PFSK-1 (cell line): Measurements from ENCODE around the gene BCL2L1.

Source experiments
- POLR2AphosphoS5 ChIP-seq: IDR thresholded peaks from 2 replicates; pipeline ENCODE4 v1.6.1; 2012; ENCODE audit warnings: low read depth, mild to moderate bottlenecking, control low read depth, low read length, moderate library complexity
- TF ChIP-seq, protein P1 (sequence below), 2 experiments: IDR thresholded peaks; 2 replicates each; pipeline versions ENCODE4 v1.6.1 to v1.8.0; 2011 to 2012; ENCODE audit warnings: low read depth in 2 of 2, low read length in 2 of 2, control low read depth in 1 of 2, inconsistent platforms in 1 of 2, mild to moderate bottlenecking in 1 of 2, moderate library complexity in 1 of 2; ENCODE audit not compliant: insufficient read depth in 1 of 2

DNA sequence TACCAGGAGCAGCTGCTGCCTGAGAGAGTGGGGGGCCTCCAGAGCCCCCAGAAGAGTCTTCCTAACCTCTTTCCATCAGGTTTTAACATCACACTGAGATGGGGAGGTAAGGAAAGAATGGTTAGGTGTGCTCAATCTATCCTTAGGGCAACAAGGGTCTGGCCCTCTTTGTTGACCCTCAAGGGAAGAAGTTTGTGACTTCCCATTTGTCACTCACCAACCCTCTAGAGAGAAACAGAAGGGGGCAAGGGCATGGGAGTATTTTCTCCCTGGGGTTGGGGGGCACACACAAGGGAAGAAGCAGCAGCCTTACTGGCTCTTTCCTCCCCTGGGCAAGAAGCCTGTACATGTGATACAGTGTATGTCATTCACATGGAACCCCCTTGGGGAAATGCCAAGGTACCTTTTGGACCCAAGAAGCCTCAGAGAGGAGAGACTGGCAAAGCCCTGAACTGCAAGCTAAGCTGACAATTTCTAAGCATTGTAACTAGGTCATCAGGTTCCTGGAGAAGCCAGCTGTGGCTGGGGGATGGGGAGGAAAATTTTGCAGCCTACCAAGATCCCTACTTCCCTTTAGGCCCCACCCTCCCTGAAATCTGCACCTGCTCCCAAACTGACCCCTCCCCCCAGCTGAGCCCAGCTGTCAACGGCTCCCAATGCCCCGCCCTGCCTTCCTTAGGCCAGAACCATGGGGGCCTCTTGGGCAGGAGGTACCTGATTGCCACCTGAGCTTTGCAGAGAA is 14.5 kb downstream of the BCL2L1 start:
- TF ChIP-seq POLR2AphosphoS5 = no peak
- TF ChIP-seq, protein P1, sequence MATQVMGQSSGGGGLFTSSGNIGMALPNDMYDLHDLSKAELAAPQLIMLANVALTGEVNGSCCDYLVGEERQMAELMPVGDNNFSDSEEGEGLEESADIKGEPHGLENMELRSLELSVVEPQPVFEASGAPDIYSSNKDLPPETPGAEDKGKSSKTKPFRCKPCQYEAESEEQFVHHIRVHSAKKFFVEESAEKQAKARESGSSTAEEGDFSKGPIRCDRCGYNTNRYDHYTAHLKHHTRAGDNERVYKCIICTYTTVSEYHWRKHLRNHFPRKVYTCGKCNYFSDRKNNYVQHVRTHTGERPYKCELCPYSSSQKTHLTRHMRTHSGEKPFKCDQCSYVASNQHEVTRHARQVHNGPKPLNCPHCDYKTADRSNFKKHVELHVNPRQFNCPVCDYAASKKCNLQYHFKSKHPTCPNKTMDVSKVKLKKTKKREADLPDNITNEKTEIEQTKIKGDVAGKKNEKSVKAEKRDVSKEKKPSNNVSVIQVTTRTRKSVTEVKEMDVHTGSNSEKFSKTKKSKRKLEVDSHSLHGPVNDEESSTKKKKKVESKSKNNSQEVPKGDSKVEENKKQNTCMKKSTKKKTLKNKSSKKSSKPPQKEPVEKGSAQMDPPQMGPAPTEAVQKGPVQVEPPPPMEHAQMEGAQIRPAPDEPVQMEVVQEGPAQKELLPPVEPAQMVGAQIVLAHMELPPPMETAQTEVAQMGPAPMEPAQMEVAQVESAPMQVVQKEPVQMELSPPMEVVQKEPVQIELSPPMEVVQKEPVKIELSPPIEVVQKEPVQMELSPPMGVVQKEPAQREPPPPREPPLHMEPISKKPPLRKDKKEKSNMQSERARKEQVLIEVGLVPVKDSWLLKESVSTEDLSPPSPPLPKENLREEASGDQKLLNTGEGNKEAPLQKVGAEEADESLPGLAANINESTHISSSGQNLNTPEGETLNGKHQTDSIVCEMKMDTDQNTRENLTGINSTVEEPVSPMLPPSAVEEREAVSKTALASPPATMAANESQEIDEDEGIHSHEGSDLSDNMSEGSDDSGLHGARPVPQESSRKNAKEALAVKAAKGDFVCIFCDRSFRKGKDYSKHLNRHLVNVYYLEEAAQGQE (IDR thresholded peaks at IDR 0.05; ENCODE audit: insufficient read depth in 1 of 2, low read depth in 2 of 2, low read length in 2 of 2) = no peak
